ENCODE data around the gene RNASE4. TPM values are rescaled to one million over a fixed set of nuclear protein-coding genes. Genes with fewer than 3 reads are reported as not detected.

Gene RNASE4
- total RNA-seq, 1 experiment from 2014 or later, result 3.9 TPM

GRCh38 chr14:20686386-20687143 is 2.2 kb downstream of the RNASE4 start:
- CTCF ChIA-PET, result interaction anchor here (1.1 kb wide), 1 partner anchor 73 kb away, joined by 5 read pairs; no protein-coding TSS in a partner anchor
- POLR2A ChIA-PET, result no interaction called here
- no peaks in the 10 kb centered on the region for H3K27me3 ChIP-seq (ENCODE audit: insufficient read depth, low read length)
- ATAC-seq (no peak), DNase-seq (ENCODE audit: low read depth, low spot score) (no peak)
- H3K36me3 ChIP-seq (ENCODE audit: control insufficient read depth in 1 of 2, insufficient read depth in 2 of 2, low read length in 2 of 2), result no peaks in the 10 kb centered on the region
- H2AFZ ChIP-seq (ENCODE audit: low read depth, low read length, poor library complexity, severe bottlenecking), result no peak overlapping the region
- no peak overlapping the region for H3K9ac ChIP-seq (ENCODE audit: low read length)
- no peak overlapping the region for H3K4me2 ChIP-seq (ENCODE audit: low read length)
- H3K4me1 ChIP-seq (ENCODE audit: control insufficient read depth in 1 of 2, insufficient read depth in 2 of 2, low read length in 2 of 2), result peaks cover 12 to 47% of the 10 kb centered on the region in 2 experiments
- no TSS peak for BruUV-seq (replicated peaks)
- intact Hi-C loops (cut with micrococcal nuclease), result no loop called here
- RAD21 ChIA-PET (ENCODE audit: low non-redundant PET in 1 of 2, low total read pairs in 2 of 2, uncharacterized antibody in 2 of 2, unreplicated experiment in 2 of 2), result no interaction called here
- no peaks in the 10 kb centered on the region for H3K9me3 ChIP-seq (ENCODE audit: control insufficient read depth in 1 of 2, insufficient read depth in 1 of 2, low read depth in 1 of 2, low read length in 2 of 2)
- H3K27ac ChIP-seq (ENCODE audit: low read depth, low read length), result no peak overlapping the region
- H3K4me3 ChIP-seq (replicated peaks in 1 of 2; ENCODE audit: low read depth in 1 of 2, low read length in 2 of 2), result no peak overlapping the region
- H4K20me1 ChIP-seq (ENCODE audit: insufficient read depth), result no peaks in the 10 kb centered on the region
- no peaks in the 10 kb centered on the region for H3K79me2 ChIP-seq (ENCODE audit: insufficient read depth, low read length)
- TF ChIP-seq RAD21 (IDR thresholded peaks at IDR 0.05; ENCODE audit: low read depth) (no peak), ATF3 (IDR thresholded peaks at IDR 0.05) (no peak), YY1 (IDR thresholded peaks at IDR 0.05; ENCODE audit: extremely low read depth, insufficient replicate concordance, low read depth, low read length) (no peak), FOSL1 (IDR thresholded peaks at IDR 0.05; ENCODE audit: low read depth) (no peak), CEBPB (IDR thresholded peaks at IDR 0.05; ENCODE audit: low read depth) (no peak), REST (IDR thresholded peaks at IDR 0.05; ENCODE audit: low read depth) (no peak), ZNF274 (IDR thresholded peaks at IDR 0.05; ENCODE audit: low read depth, low read length) (no peak), ZBTB33 (IDR thresholded peaks at IDR 0.05; ENCODE audit: extremely low read depth, insufficient replicate concordance, low read length) (no peak), ELF1 (IDR thresholded peaks at IDR 0.05; ENCODE audit: borderline replicate concordance, low read depth) (no peak), CBX3 (IDR thresholded peaks at IDR 0.05; ENCODE audit: low read depth) (no peak), MAX (IDR thresholded peaks at IDR 0.05) (no peak), EZH2phosphoT487 (IDR thresholded peaks at IDR 0.05; ENCODE audit: borderline replicate concordance) (no peak), ZFX (IDR thresholded peaks at IDR 0.05) (no peak), EZH2 (IDR thresholded peaks at IDR 0.05) (no peak), POLR2A (IDR thresholded peaks at IDR 0.05; ENCODE audit: borderline replicate concordance, extremely low read depth, insufficient read depth, insufficient read length) (no peak)
- no peaks in the 10 kb centered on the region for H3K9me2 ChIP-seq (ENCODE audit: insufficient read depth)
